ENCODE measurements around the gene FHOD3.

DNA sequence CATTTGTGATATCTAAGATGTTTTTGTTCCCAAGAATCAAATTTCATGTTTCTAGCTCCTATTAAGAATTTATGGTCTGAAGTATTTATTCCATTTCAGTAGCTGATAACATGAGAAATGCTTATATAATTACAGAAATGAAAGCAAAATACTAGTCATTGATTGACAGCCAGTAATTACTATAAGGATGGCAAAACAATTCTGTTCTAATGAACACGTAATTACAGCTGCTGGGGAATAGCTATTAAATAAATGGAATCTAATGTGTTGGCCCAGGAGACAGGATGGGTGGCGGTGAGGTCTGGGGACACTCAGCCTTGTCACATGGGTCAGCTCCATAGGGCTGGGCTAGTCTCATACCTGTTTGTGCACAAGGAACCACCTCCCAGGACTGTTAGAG lies 263.5 kb downstream of the FHOD3 start:
- no peak for TF ChIP-seq TEAD4 (IDR thresholded peaks at IDR 0.05; ENCODE audit: low read depth, low read length)
- TF ChIP-seq ATF3 (IDR thresholded peaks at IDR 0.05; ENCODE audit: insufficient read depth, low read depth, low read length): no peak
- no peak for TF ChIP-seq ZNF274 (IDR thresholded peaks at IDR 0.05; ENCODE audit: borderline replicate concordance, extremely low read depth, low read length)
- TF ChIP-seq, protein P1, sequence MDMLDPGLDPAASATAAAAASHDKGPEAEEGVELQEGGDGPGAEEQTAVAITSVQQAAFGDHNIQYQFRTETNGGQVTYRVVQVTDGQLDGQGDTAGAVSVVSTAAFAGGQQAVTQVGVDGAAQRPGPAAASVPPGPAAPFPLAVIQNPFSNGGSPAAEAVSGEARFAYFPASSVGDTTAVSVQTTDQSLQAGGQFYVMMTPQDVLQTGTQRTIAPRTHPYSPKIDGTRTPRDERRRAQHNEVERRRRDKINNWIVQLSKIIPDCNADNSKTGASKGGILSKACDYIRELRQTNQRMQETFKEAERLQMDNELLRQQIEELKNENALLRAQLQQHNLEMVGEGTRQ (IDR thresholded peaks at IDR 0.05; ENCODE audit: low read length): no peak
- TF ChIP-seq CTCF (IDR thresholded peaks at IDR 0.05; ENCODE audit: control extremely low read depth in 1 of 3, insufficient read depth in 1 of 3, low read depth in 1 of 3, low read length in 3 of 3): no peak
- TF ChIP-seq RAD21 (IDR thresholded peaks at IDR 0.05 in 1 of 2, conservative IDR thresholded peaks at IDR 0.05 in 1 of 2; ENCODE audit: low read depth in 2 of 2, low read length in 2 of 2): no peak
- no peak for TF ChIP-seq POLR2A (IDR thresholded peaks at IDR 0.05; ENCODE audit: control extremely low read depth in 1 of 2, low read depth in 2 of 2, low read length in 2 of 2)
- no peak for TF ChIP-seq TAF1 (IDR thresholded peaks at IDR 0.05; ENCODE audit: low read depth, low read length)
- no peak for TF ChIP-seq EZH2 (IDR thresholded peaks at IDR 0.05; ENCODE audit: low read depth, low read length, severe bottlenecking)
- no peak for TF ChIP-seq POLR2AphosphoS5 (IDR thresholded peaks at IDR 0.05; ENCODE audit: low read depth, low read length)
